IMR-90 (cell line): ENCODE measurements around the gene TGFBR2. TPM values are rescaled to one million over a fixed set of nuclear protein-coding genes. Genes with fewer than 3 reads are reported as not detected.

Experiments
- ATAC-seq: fragments of 200-7000 bp; cut with Tn5 transposase; 2 replicates; pipeline ENCODE4 v1.9.1; 2020; ENCODE audit warnings: low read depth, mild to moderate bottlenecking, moderate library complexity
- BruUV-seq: library from RNA; stranded (reverse); fragments of 400-500 nt; replicated peaks from 2 replicates; lab custom pipeline; 2021; lab: Mats Ljungman, UMichigan
- CTCF ChIA-PET: fragments of 300-600 bp; formaldehyde crosslinking; extraction: SDS; loops from one replicate; lab custom pipeline; 2021; ENCODE audit warnings: antibody characterized with exemption; lab: Yijun Ruan, JAX
- POLR2A ChIA-PET: fragments of 300-600 bp; sonication (Branson Sonifier 250); formaldehyde crosslinking; loops from one replicate; lab custom pipeline; 2022; ENCODE audit warnings: antibody characterized with exemption; ENCODE audit not compliant: unreplicated experiment; lab: Charles Lee
- DNase-seq: peaks from one replicate; pipeline ENCODE4 v3.0.0; 2013
- H2AFZ ChIP-seq: replicated peaks from 2 replicates; pipeline ENCODE3; 2013; ENCODE audit warnings: low read length, mild to moderate bottlenecking; ENCODE audit not compliant: poor library complexity
- H2AK5ac ChIP-seq: 2 replicates; pipeline ENCODE4 v1.6.1; 2013; ENCODE audit warnings: low read depth, low read length, inconsistent platforms
- H2AK9ac ChIP-seq: replicated peaks from 2 replicates; pipeline ENCODE3; 2013; ENCODE audit warnings: mild to moderate bottlenecking, low read depth, low read length, moderate library complexity; ENCODE audit not compliant: poor library complexity
- H2BK120ac ChIP-seq: 2 replicates; pipeline ENCODE4 v1.6.1; 2013; ENCODE audit warnings: low read depth, low read length, inconsistent platforms
- H2BK15ac ChIP-seq: 3 replicates; pipeline ENCODE4 v1.6.1; 2013; ENCODE audit warnings: low read depth, low read length, inconsistent platforms
- H2BK20ac ChIP-seq: 2 replicates; pipeline ENCODE4 v1.6.1; 2013; ENCODE audit warnings: low read depth, mild to moderate bottlenecking, inconsistent platforms, low read length, moderate library complexity
- H2BK5ac ChIP-seq: 2 replicates; pipeline ENCODE4 v1.6.1; 2013; ENCODE audit warnings: mild to moderate bottlenecking, low read depth, low read length, inconsistent platforms; ENCODE audit not compliant: poor library complexity, severe bottlenecking
- H3K14ac ChIP-seq: replicated peaks from 2 replicates; pipeline ENCODE4 v1.6.1; 2013; ENCODE audit warnings: low read depth, low read length, inconsistent platforms
- H3K18ac ChIP-seq: 2 replicates; pipeline ENCODE4 v1.6.1; 2013; ENCODE audit warnings: low read depth, low read length, control low read depth
- H3K23ac ChIP-seq: 2 replicates; pipeline ENCODE4 v1.6.1; 2013; ENCODE audit warnings: low read depth, low read length, inconsistent platforms
- H3K27ac ChIP-seq: 2 replicates; pipeline ENCODE4 v1.5.1; 2013; ENCODE audit warnings: mild to moderate bottlenecking, control low read depth, low read length; ENCODE audit not compliant: insufficient read depth
- H3K27me3 ChIP-seq: 2 replicates; pipeline ENCODE4 v1.6.1; 2013; ENCODE audit warnings: low read length; ENCODE audit not compliant: control insufficient read depth, insufficient read depth
- H3K36me3 ChIP-seq: 2 replicates; pipeline ENCODE4 v1.6.1; 2013; ENCODE audit warnings: low read length, mixed read lengths; ENCODE audit not compliant: control insufficient read depth, insufficient read depth
- H3K4ac ChIP-seq: 2 replicates; pipeline ENCODE4 v1.6.1; 2013; ENCODE audit warnings: low read depth, low read length, inconsistent platforms
- H3K4me1 ChIP-seq: 2 replicates; pipeline ENCODE4 v1.6.1; 2013; ENCODE audit warnings: low read length, mixed read lengths; ENCODE audit not compliant: control insufficient read depth, insufficient read depth
- H3K4me2 ChIP-seq: 2 replicates; pipeline ENCODE4 v1.6.1; 2013; ENCODE audit warnings: low read depth, mild to moderate bottlenecking, control low read depth, low read length, moderate library complexity
- H3K4me3 ChIP-seq: 2 replicates; pipeline ENCODE4 v1.5.1; 2013; ENCODE audit warnings: low read depth, mild to moderate bottlenecking, control low read depth, low read length, moderate library complexity; ENCODE audit not compliant: insufficient read depth
- H3K56ac ChIP-seq: 2 replicates; pipeline ENCODE4 v1.6.1; 2013; ENCODE audit warnings: low read length, inconsistent platforms; ENCODE audit not compliant: insufficient read depth; ENCODE audit errors: extremely low read depth
- H3K79me1 ChIP-seq, 2 experiments: 2 replicates each; pipeline ENCODE4 v1.6.1; 2013; ENCODE audit warnings: low read length in 2 of 2, inconsistent platforms in 1 of 2, low read depth in 1 of 2
- H3K9ac ChIP-seq: 2 replicates; pipeline ENCODE4 v1.6.1; 2013; ENCODE audit warnings: low read depth, low read length, control low read depth
- H3K9me1 ChIP-seq: 2 replicates; pipeline ENCODE4 v1.6.1; 2013; ENCODE audit warnings: low read length, inconsistent platforms; ENCODE audit not compliant: insufficient read depth
- H3K9me3 ChIP-seq: 2 replicates; pipeline ENCODE4 v1.6.1; 2013; ENCODE audit warnings: low read length; ENCODE audit not compliant: control insufficient read depth, insufficient read depth
- H4K20me1 ChIP-seq: 2 replicates; pipeline ENCODE4 v1.6.1; 2013; ENCODE audit warnings: low read length, inconsistent platforms; ENCODE audit not compliant: insufficient read depth
- H4K5ac ChIP-seq: 2 replicates; pipeline ENCODE4 v1.6.1; 2013; ENCODE audit warnings: mild to moderate bottlenecking, low read depth, low read length, control low read depth
- H4K8ac ChIP-seq, 2 experiments: 2 replicates each; pipeline ENCODE4 v1.6.1; 2013; ENCODE audit warnings: low read depth in 2 of 2, low read length in 2 of 2, control low read depth in 1 of 2, inconsistent platforms in 1 of 2
- H4K91ac ChIP-seq: 2 replicates; pipeline ENCODE4 v1.6.1; 2013; ENCODE audit warnings: low read depth, low read length, inconsistent platforms; ENCODE audit not compliant: insufficient read depth
- BHLHE40 ChIP-seq: fragments of 150-350 bp; IDR thresholded peaks from 2 replicates; pipeline ENCODE4 v1.6.1; 2016; ENCODE audit warnings: mild to moderate bottlenecking, low read depth, low read length
- CEBPB ChIP-seq: IDR thresholded peaks from 2 replicates; pipeline ENCODE4 v1.6.1; 2012; ENCODE audit warnings: low read depth, low read length, improper control_type of control experiment
- CHD1 ChIP-seq: IDR thresholded peaks from 2 replicates; pipeline ENCODE4 v1.6.1; 2012; ENCODE audit warnings: low read depth, low read length, improper control_type of control experiment
- FOS ChIP-seq: fragments of 150-350 bp; IDR thresholded peaks from 2 replicates; pipeline ENCODE4 v1.6.1; 2016; ENCODE audit warnings: low read depth, low read length
- MAFK ChIP-seq: IDR thresholded peaks from 2 replicates; pipeline ENCODE4 v1.6.1; 2012; ENCODE audit warnings: low read depth, low read length, improper control_type of control experiment
- MAZ ChIP-seq: IDR thresholded peaks from 2 replicates; pipeline ENCODE4 v1.6.1; 2012; ENCODE audit warnings: low read depth, mild to moderate bottlenecking, low read length, improper control_type of control experiment, moderate library complexity, borderline replicate concordance
- MXI1 ChIP-seq: IDR thresholded peaks from 2 replicates; pipeline ENCODE4 v1.6.1; 2012; ENCODE audit warnings: low read depth, mild to moderate bottlenecking, low read length, moderate library complexity, borderline replicate concordance
- NFE2L2 ChIP-seq: fragments of 150-350 bp; IDR thresholded peaks from 2 replicates; pipeline ENCODE4 v1.6.1; 2016; ENCODE audit warnings: low read depth, mild to moderate bottlenecking, low read length
- RAD21 ChIP-seq: IDR thresholded peaks from 2 replicates; pipeline ENCODE4 v1.6.1; 2012; ENCODE audit warnings: low read length, improper control_type of control experiment
- RCOR1 ChIP-seq: IDR thresholded peaks from 2 replicates; pipeline ENCODE4 v1.6.1; 2012; ENCODE audit warnings: mild to moderate bottlenecking, low read length, improper control_type of control experiment; ENCODE audit not compliant: insufficient replicate concordance
- RFX5 ChIP-seq: IDR thresholded peaks from 2 replicates; pipeline ENCODE4 v1.8.0; 2012; ENCODE audit warnings: low read depth, mild to moderate bottlenecking, low read length, moderate library complexity
- SMC3 ChIP-seq: fragments of 150-350 bp; IDR thresholded peaks from 2 replicates; pipeline ENCODE4 v1.6.1; 2016; ENCODE audit warnings: low read depth, mild to moderate bottlenecking, antibody characterized with exemption, low read length, moderate library complexity
- WGBS, 2 experiments: methylation state at CpG; one replicate each; pipeline versions ENCODE4 v1.1.5 to v1.1.7; 2013; ENCODE audit warnings: missing lambda C conversion rate in 2 of 2; ENCODE audit not compliant: insufficient read length in 1 of 2; ENCODE audit errors: extremely low coverage in 2 of 2; 5-methylcytosine and 5-hydroxymethylcytosine counted together
- dilution Hi-C: fragments of 300-500 bp; cut with HindIII; formaldehyde crosslinking; loops from one replicate; pipeline ENCODE4 v1.14.3; 2018; ENCODE audit warnings: low sequenced_read_pairs; ENCODE audit not compliant: unreplicated experiment
- in situ Hi-C: fragments of 300-500 bp; cut with MboI; formaldehyde crosslinking; loops from 3 replicates; pipeline ENCODE4 v1.14.3; 2019; ENCODE audit warnings: low sequenced_read_pairs, inconsistent platforms, mixed read lengths
- intact Hi-C: fragments of 100-400 bp; cut with micrococcal nuclease; formaldehyde crosslinking; loops from 2 replicates; pipeline ENCODE4 v1.10.0; 2022
- polyA plus RNA-seq, 3 experiments: library from polyadenylated mRNA; depleted of rRNA; stranded (reverse); fragments of >200 nt; gene quantifications; 2 replicates each; pipeline ENCODE4 v1.2.3, GENCODE V29; 2012; ENCODE audit warnings: low replicate concordance in 1 of 3
- total RNA-seq: library from RNA; depleted of rRNA; stranded (reverse); fragments of >200 nt; gene quantifications from 2 replicates; pipeline ENCODE4 v1.2.3, GENCODE V29; 2012
- TF ChIP-seq, protein P1 (sequence below): fragments of 150-350 bp; IDR thresholded peaks from 2 replicates; pipeline ENCODE4 v1.6.1; 2017; ENCODE audit warnings: mild to moderate bottlenecking, antibody characterized with exemption, low read length, low read depth
- TF ChIP-seq, protein P2 (sequence below): fragments of 150-350 bp; IDR thresholded peaks from 2 replicates; pipeline ENCODE4 v1.6.1; 2016; ENCODE audit warnings: low read depth, mild to moderate bottlenecking, low read length, moderate library complexity, borderline replicate concordance
- TF ChIP-seq, protein P3 (sequence below): conservative IDR thresholded peaks from 2 replicates; pipeline ENCODE4 v1.5.1; 2012; ENCODE audit warnings: mild to moderate bottlenecking, low read depth, low read length, improper control_type of control experiment

The TGFBR2 gene
- total and polyA plus RNA-seq, 2 of the 4 experiments (the other 2 are of a cell fraction): 63.7 to 87.5 TPM

DNA sequence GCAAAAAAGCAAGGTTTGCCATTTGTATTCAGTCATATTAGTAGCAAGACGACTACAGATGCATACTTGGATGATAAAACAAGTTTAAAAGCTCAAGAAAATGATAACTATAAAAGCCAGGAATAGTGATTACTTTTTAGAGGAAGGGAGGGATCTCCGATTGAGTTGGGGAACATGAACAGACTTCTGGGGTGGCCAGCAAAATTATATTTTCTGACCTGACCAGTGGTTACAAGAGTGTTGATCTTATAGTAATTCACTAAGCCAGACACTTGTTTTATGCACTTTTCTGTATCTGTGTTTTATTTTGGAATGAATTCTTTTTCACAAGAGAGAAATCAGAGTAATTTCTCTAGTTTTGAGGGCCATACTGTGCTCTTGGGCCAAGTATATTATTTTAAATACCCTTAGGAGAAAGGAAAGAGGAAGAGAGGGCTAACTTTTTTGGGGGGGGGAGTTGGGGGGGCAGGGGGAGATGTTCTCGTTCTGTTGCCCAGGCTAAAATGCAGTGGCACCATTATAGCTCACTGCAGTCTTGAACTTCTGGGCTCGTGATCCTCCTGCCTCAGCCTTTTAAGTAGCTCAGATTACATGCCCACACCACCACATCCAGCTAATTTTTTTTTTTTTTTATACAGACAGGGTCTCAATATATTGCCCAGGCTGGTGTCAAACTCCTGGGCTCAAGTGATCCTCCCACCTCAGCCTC is 57.3 kb downstream of the TGFBR2 start:
- no TSS peak for BruUV-seq
- H2AK9ac ChIP-seq: no peak overlapping the region
- H2BK120ac ChIP-seq: no peak overlapping the region
- ATAC-seq (no peak), DNase-seq (no peak)
- dilution Hi-C loops: no loop called here
- H3K79me1 ChIP-seq: peaks cover 32 to 52% of the 10 kb centered on the region in 2 experiments
- no peak overlapping the region for H4K5ac ChIP-seq
- H3K4me3 ChIP-seq: no peak overlapping the region
- no peak overlapping the region for H3K23ac ChIP-seq
- no peak overlapping the region for H2BK20ac ChIP-seq
- no peaks in the 10 kb centered on the region for H3K27me3 ChIP-seq
- H3K36me3 ChIP-seq: peaks cover 9% of the 10 kb centered on the region
- H4K91ac ChIP-seq: no peak overlapping the region
- intact Hi-C loops: no loop called here
- in situ Hi-C loops: no loop called here
- H3K9me3 ChIP-seq: no peaks in the 10 kb centered on the region
- H3K27ac ChIP-seq: no peak overlapping the region
- H3K18ac ChIP-seq: no peak overlapping the region
- ChIA-PET CTCF (interaction anchor here (0.6 to 1.0 kb wide), 3 partner anchors 61 to 301 kb away, joined by 3 to 5 read pairs (median 3); no protein-coding TSS in a partner anchor), POLR2A (interaction anchor here (0.6 kb wide), 1 partner anchor 57 kb away, joined by 3 read pairs; no protein-coding TSS in a partner anchor)
- H3K9me1 ChIP-seq: peaks cover 10% of the 10 kb centered on the region
- H3K4ac ChIP-seq: no peak overlapping the region
- no peaks in the 10 kb centered on the region; the same call in 1 of the 2 replicates for H4K20me1 ChIP-seq
- no peak overlapping the region for H4K8ac ChIP-seq
- no peak overlapping the region for H3K9ac ChIP-seq
- no peak overlapping the region for H3K56ac ChIP-seq
- no peak overlapping the region for H3K14ac ChIP-seq
- H2AFZ ChIP-seq: no peak overlapping the region
- no peak overlapping the region for H3K4me2 ChIP-seq
- no peak overlapping the region for H2BK15ac ChIP-seq
- peaks cover 8% of the 10 kb centered on the region for H3K4me1 ChIP-seq
- WGBS, 2 experiments: 100% methylated on average over 1 of the region's 4 CpGs; no CpG with 5 or more reads in 1 of the 2 experiments
- H2AK5ac ChIP-seq: no peak overlapping the region
- no peak overlapping the region for H2BK5ac ChIP-seq
- TF ChIP-seq RFX5 (no peak), MAFK (no peak), MXI1 (no peak), MAZ (no peak), FOS (no peak), BHLHE40 (no peak), NFE2L2 (no peak), CHD1 (no peak), CEBPB (no peak), RCOR1 (no peak), RAD21 (no peak), SMC3 (no peak)
- TF ChIP-seq, protein P1, sequence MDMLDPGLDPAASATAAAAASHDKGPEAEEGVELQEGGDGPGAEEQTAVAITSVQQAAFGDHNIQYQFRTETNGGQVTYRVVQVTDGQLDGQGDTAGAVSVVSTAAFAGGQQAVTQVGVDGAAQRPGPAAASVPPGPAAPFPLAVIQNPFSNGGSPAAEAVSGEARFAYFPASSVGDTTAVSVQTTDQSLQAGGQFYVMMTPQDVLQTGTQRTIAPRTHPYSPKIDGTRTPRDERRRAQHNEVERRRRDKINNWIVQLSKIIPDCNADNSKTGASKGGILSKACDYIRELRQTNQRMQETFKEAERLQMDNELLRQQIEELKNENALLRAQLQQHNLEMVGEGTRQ: no peak
- TF ChIP-seq, protein P2, sequence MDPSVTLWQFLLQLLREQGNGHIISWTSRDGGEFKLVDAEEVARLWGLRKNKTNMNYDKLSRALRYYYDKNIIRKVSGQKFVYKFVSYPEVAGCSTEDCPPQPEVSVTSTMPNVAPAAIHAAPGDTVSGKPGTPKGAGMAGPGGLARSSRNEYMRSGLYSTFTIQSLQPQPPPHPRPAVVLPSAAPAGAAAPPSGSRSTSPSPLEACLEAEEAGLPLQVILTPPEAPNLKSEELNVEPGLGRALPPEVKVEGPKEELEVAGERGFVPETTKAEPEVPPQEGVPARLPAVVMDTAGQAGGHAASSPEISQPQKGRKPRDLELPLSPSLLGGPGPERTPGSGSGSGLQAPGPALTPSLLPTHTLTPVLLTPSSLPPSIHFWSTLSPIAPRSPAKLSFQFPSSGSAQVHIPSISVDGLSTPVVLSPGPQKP: no peak
- TF ChIP-seq, protein P3, sequence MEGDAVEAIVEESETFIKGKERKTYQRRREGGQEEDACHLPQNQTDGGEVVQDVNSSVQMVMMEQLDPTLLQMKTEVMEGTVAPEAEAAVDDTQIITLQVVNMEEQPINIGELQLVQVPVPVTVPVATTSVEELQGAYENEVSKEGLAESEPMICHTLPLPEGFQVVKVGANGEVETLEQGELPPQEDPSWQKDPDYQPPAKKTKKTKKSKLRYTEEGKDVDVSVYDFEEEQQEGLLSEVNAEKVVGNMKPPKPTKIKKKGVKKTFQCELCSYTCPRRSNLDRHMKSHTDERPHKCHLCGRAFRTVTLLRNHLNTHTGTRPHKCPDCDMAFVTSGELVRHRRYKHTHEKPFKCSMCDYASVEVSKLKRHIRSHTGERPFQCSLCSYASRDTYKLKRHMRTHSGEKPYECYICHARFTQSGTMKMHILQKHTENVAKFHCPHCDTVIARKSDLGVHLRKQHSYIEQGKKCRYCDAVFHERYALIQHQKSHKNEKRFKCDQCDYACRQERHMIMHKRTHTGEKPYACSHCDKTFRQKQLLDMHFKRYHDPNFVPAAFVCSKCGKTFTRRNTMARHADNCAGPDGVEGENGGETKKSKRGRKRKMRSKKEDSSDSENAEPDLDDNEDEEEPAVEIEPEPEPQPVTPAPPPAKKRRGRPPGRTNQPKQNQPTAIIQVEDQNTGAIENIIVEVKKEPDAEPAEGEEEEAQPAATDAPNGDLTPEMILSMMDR: no peak
